ENCODE data around the gene NOTCH4. TPM values are rescaled to one million over a fixed set of nuclear protein-coding genes. Genes with fewer than 3 reads are reported as not detected.
"Not testable (repeated sequence)": the region's sequence is repeated elsewhere in the genome, so short reads cannot be mapped to it uniquely, and the experiment has no call there.

Gene NOTCH4
- total RNA-seq, 1 donor from 2014 or later = 5.0 TPM

- DNase-seq = no peak
These were observed 6.9 kb downstream of the NOTCH4 start for GRCh38 chr6:32216998-32217397.

GRCh38 chr6:32216285-32216684 lies 7.6 kb downstream of the NOTCH4 start:
- DNase-seq = no peak

GRCh38 chr6:32215617-32216016 lies 8.2 kb downstream of the NOTCH4 start:
- DNase-seq = no peak

GRCh38 chr6:32214126-32214525 lies 9.7 kb downstream of the NOTCH4 start:
- DNase-seq = no peak

GRCh38 chr6:32213649-32214048 lies 10.2 kb downstream of the NOTCH4 start:
- no peak for DNase-seq

GRCh38 chr6:32212076-32212760 lies 11.6 kb downstream of the NOTCH4 start:
- no peak for DNase-seq

GRCh38 chr6:32211432-32211831 lies 12.4 kb downstream of the NOTCH4 start:
- not testable (repeated sequence) for DNase-seq

GRCh38 chr6:32210191-32210601 lies 13.7 kb downstream of the NOTCH4 start:
- DNase-seq = no peak

GRCh38 chr6:32208996-32209395 lies 14.9 kb downstream of the NOTCH4 start:
- no peak for DNase-seq

- DNase-seq = no peak
These were observed 19.6 kb downstream of the NOTCH4 start for GRCh38 chr6:32204268-32204715.

- DNase-seq = no peak
These were observed 20.2 kb downstream of the NOTCH4 start for GRCh38 chr6:32203426-32204267.

GRCh38 chr6:32202186-32202585 lies 21.7 kb downstream of the NOTCH4 start:
- DNase-seq = no peak

GRCh38 chr6:32200711-32201475 lies 23.0 kb downstream of the NOTCH4 start:
- DNase-seq = no peak

GRCh38 chr6:32198866-32199265 lies 25.0 kb downstream of the NOTCH4 start:
- no peak for DNase-seq

- no peak for DNase-seq
These were observed 25.5 kb downstream of the NOTCH4 start for GRCh38 chr6:32198345-32198696.

- peak; percentile 31 for DNase-seq
These were observed 26.9 kb downstream of the NOTCH4 start for GRCh38 chr6:32196682-32197616.

GRCh38 chr6:32195902-32196681 lies 27.8 kb downstream of the NOTCH4 start:
- peak; percentile 81 for DNase-seq

GRCh38 chr6:32195652-32195901 lies 28.3 kb downstream of the NOTCH4 start:
- peak; percentile 100 for DNase-seq

GRCh38 chr6:32194825-32195651 lies 28.8 kb downstream of the NOTCH4 start:
- DNase-seq = no peak

GRCh38 chr6:32194388-32194787 lies 29.5 kb downstream of the NOTCH4 start:
- DNase-seq = no peak
